ENCODE measurements around the gene MPPED2.

The MPPED2 gene

DNA sequence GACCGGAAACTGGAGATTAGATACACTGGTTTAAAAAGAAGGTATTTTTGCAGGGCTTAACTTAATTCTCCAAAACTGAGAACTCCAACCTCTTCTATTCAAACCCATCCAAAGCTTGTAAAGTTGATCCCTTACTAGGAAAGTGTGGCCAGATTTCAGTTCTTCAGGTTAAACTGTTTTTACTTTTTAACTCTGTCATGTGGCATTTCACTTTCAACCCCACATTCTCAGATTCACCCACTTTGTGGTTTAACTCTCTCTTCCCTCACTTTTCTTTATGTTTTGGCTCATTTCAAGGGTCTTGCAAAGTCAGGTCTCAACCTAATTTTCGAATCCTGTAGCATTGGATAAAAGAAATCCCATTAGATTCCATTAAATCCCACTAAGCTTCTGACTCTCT lies 75.4 kb downstream of the MPPED2 start:
- TF ChIP-seq POLR2A (IDR thresholded peaks at IDR 0.05; ENCODE audit: extremely low read depth, insufficient read length) (no peak), MAX (IDR thresholded peaks at IDR 0.05; ENCODE audit: low read depth, low read length) (no peak), MYC (IDR thresholded peaks at IDR 0.05; ENCODE audit: low read depth, low read length) (no peak)
- TF ChIP-seq, protein P1, sequence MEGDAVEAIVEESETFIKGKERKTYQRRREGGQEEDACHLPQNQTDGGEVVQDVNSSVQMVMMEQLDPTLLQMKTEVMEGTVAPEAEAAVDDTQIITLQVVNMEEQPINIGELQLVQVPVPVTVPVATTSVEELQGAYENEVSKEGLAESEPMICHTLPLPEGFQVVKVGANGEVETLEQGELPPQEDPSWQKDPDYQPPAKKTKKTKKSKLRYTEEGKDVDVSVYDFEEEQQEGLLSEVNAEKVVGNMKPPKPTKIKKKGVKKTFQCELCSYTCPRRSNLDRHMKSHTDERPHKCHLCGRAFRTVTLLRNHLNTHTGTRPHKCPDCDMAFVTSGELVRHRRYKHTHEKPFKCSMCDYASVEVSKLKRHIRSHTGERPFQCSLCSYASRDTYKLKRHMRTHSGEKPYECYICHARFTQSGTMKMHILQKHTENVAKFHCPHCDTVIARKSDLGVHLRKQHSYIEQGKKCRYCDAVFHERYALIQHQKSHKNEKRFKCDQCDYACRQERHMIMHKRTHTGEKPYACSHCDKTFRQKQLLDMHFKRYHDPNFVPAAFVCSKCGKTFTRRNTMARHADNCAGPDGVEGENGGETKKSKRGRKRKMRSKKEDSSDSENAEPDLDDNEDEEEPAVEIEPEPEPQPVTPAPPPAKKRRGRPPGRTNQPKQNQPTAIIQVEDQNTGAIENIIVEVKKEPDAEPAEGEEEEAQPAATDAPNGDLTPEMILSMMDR (IDR thresholded peaks at IDR 0.05; ENCODE audit: low read depth, low read length), result no peak
- DNase-seq (ENCODE audit: low read depth), result no peak
- H3K4me3 ChIP-seq (ENCODE audit: low read depth, low read length), result no peak overlapping the region

DNA sequence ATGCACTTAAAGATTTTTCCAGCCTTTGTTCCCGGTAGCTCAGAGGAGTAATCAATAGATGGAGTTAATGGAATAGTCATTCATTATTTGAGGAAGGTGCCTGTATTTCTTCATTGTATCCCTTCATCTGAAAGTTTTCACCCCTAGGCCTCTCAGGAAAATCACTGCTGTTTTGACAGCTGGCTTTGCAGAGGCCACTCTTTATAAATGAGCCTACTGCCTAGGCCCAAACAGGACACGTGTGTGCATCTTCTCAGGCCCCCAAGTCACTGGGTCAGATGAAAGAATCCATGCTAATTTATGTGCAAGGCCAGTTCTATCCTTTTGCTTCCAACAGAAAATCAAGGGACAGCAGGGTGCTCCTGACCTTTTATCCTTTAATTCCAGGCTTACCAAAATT lies 76.8 kb downstream of the MPPED2 start:
- no peak for TF ChIP-seq MAX (IDR thresholded peaks at IDR 0.05; ENCODE audit: low read depth, low read length)
- TF ChIP-seq, protein P1 (IDR thresholded peaks at IDR 0.05; ENCODE audit: low read depth, low read length), result no peak
- no peak for TF ChIP-seq POLR2A (IDR thresholded peaks at IDR 0.05; ENCODE audit: extremely low read depth, insufficient read length)
- TF ChIP-seq MYC (IDR thresholded peaks at IDR 0.05; ENCODE audit: low read depth, low read length), result no peak
- H3K4me3 ChIP-seq (ENCODE audit: low read depth, low read length), result no peak overlapping the region
- no peak for DNase-seq (ENCODE audit: low read depth)

- TF ChIP-seq, protein P1 (IDR thresholded peaks at IDR 0.05; ENCODE audit: low read depth, low read length), result no peak
- no peak for TF ChIP-seq POLR2A (IDR thresholded peaks at IDR 0.05; ENCODE audit: extremely low read depth, insufficient read length)
- no peak for TF ChIP-seq MAX (IDR thresholded peaks at IDR 0.05; ENCODE audit: low read depth, low read length)
- TF ChIP-seq MYC (IDR thresholded peaks at IDR 0.05; ENCODE audit: low read depth, low read length), result no peak
- no peak overlapping the region for H3K4me3 ChIP-seq (ENCODE audit: low read depth, low read length)
- no peak for DNase-seq (ENCODE audit: low read depth)
These were observed 77.6 kb downstream of the MPPED2 start for GRCh38 chr11:30508594-30508993.

GRCh38 chr11:30505603-30506002 lies 80.5 kb downstream of the MPPED2 start:
- TF ChIP-seq, protein P1 (IDR thresholded peaks at IDR 0.05; ENCODE audit: low read depth, low read length), result no peak
- TF ChIP-seq POLR2A (IDR thresholded peaks at IDR 0.05; ENCODE audit: extremely low read depth, insufficient read length) (no peak), MAX (IDR thresholded peaks at IDR 0.05; ENCODE audit: low read depth, low read length) (no peak), MYC (IDR thresholded peaks at IDR 0.05; ENCODE audit: low read depth, low read length) (no peak)
- no peak for DNase-seq (ENCODE audit: low read depth)
- H3K4me3 ChIP-seq (ENCODE audit: low read depth, low read length), result no peak overlapping the region

GRCh38 chr11:30504468-30504867 lies 81.7 kb downstream of the MPPED2 start:
- H3K4me3 ChIP-seq (ENCODE audit: low read depth, low read length), result no peak overlapping the region
- no peak for DNase-seq (ENCODE audit: low read depth)
- TF ChIP-seq, protein P1 (IDR thresholded peaks at IDR 0.05; ENCODE audit: low read depth, low read length), result no peak
- TF ChIP-seq MAX (IDR thresholded peaks at IDR 0.05; ENCODE audit: low read depth, low read length) (no peak), MYC (IDR thresholded peaks at IDR 0.05; ENCODE audit: low read depth, low read length) (no peak), POLR2A (IDR thresholded peaks at IDR 0.05; ENCODE audit: extremely low read depth, insufficient read length) (no peak)

GRCh38 chr11:30503156-30503555 lies 83.0 kb downstream of the MPPED2 start:
- H3K4me3 ChIP-seq (ENCODE audit: low read depth, low read length), result no peak overlapping the region
- no peak for DNase-seq (ENCODE audit: low read depth)
- TF ChIP-seq MAX (IDR thresholded peaks at IDR 0.05; ENCODE audit: low read depth, low read length) (no peak), POLR2A (IDR thresholded peaks at IDR 0.05; ENCODE audit: extremely low read depth, insufficient read length) (no peak), MYC (IDR thresholded peaks at IDR 0.05; ENCODE audit: low read depth, low read length) (no peak)
- TF ChIP-seq, protein P1 (IDR thresholded peaks at IDR 0.05; ENCODE audit: low read depth, low read length), result no peak
